ENCODE measurements around the gene HECW1.
A peak's percentile ranks its signal among the peaks of the same experiment; 100 is the strongest.

The HECW1 gene

DNA sequence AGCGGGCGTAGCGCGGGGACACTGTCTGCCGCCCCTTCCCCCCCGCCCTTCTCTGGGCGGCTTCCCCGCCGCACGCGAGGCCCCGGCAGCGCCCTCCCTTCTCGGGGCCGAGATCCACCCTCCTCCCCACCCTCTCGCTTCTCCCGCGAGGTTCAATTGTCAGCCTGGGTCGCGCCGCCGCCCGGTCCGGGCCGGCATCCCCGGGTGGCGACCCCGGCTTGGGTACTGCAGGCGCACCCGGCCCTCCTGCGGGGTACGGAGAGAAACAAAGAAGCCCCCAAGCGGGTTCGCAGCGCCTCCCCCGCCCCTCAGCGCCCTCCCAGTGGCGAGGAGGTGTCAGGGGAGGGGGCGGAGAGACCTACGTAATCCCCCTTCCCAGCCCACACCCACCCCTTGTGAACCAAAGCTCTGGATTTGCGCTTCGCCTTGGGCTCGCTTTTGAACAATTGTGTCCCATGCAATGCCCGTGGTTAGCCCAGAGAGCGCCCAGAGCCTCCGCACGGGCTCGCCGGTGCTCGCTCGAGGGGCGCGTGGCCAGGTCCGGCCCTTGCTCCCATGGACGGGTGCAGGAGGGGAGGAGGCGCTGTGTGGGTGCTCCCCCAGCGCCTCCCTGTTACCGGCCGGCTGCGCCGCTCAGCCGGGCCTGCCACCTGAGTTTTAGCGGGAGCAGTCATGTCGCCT is 634 bp downstream of the HECW1 start (continued):
- TF ChIP-seq, protein P1, sequence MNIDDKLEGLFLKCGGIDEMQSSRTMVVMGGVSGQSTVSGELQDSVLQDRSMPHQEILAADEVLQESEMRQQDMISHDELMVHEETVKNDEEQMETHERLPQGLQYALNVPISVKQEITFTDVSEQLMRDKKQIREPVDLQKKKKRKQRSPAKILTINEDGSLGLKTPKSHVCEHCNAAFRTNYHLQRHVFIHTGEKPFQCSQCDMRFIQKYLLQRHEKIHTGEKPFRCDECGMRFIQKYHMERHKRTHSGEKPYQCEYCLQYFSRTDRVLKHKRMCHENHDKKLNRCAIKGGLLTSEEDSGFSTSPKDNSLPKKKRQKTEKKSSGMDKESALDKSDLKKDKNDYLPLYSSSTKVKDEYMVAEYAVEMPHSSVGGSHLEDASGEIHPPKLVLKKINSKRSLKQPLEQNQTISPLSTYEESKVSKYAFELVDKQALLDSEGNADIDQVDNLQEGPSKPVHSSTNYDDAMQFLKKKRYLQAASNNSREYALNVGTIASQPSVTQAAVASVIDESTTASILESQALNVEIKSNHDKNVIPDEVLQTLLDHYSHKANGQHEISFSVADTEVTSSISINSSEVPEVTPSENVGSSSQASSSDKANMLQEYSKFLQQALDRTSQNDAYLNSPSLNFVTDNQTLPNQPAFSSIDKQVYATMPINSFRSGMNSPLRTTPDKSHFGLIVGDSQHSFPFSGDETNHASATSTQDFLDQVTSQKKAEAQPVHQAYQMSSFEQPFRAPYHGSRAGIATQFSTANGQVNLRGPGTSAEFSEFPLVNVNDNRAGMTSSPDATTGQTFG (tag by site-specific recombination; IDR thresholded peaks at IDR 0.05; ENCODE audit: borderline replicate concordance), result no peak
- TF ChIP-seq KLF16 (tag by site-specific recombination; IDR thresholded peaks at IDR 0.05), result peak; percentile 38; the same call in 1 of the 2 replicates
- TF ChIP-seq, protein P2, sequence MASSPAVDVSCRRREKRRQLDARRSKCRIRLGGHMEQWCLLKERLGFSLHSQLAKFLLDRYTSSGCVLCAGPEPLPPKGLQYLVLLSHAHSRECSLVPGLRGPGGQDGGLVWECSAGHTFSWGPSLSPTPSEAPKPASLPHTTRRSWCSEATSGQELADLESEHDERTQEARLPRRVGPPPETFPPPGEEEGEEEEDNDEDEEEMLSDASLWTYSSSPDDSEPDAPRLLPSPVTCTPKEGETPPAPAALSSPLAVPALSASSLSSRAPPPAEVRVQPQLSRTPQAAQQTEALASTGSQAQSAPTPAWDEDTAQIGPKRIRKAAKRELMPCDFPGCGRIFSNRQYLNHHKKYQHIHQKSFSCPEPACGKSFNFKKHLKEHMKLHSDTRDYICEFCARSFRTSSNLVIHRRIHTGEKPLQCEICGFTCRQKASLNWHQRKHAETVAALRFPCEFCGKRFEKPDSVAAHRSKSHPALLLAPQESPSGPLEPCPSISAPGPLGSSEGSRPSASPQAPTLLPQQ (tag by site-specific recombination; IDR thresholded peaks at IDR 0.05), result 0 out of 2 replicates have a peak, but pooled peaks have one; percentile 13
- TF ChIP-seq ZBTB8A (tag by site-specific recombination; IDR thresholded peaks at IDR 0.05), result peak; percentile 91
- TF ChIP-seq, protein P3, sequence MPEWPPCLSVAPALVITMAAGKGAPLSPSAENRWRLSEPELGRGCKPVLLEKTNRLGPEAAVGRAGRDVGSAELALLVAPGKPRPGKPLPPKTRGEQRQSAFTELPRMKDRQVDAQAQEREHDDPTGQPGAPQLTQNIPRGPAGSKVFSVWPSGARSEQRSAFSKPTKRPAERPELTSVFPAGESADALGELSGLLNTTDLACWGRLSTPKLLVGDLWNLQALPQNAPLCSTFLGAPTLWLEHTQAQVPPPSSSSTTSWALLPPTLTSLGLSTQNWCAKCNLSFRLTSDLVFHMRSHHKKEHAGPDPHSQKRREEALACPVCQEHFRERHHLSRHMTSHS (tag by site-specific recombination; IDR thresholded peaks at IDR 0.05), result no peak
- TF ChIP-seq, protein P4, sequence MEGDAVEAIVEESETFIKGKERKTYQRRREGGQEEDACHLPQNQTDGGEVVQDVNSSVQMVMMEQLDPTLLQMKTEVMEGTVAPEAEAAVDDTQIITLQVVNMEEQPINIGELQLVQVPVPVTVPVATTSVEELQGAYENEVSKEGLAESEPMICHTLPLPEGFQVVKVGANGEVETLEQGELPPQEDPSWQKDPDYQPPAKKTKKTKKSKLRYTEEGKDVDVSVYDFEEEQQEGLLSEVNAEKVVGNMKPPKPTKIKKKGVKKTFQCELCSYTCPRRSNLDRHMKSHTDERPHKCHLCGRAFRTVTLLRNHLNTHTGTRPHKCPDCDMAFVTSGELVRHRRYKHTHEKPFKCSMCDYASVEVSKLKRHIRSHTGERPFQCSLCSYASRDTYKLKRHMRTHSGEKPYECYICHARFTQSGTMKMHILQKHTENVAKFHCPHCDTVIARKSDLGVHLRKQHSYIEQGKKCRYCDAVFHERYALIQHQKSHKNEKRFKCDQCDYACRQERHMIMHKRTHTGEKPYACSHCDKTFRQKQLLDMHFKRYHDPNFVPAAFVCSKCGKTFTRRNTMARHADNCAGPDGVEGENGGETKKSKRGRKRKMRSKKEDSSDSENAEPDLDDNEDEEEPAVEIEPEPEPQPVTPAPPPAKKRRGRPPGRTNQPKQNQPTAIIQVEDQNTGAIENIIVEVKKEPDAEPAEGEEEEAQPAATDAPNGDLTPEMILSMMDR (tag by site-specific recombination; IDR thresholded peaks at IDR 0.05), result peak; percentile 42
- TF ChIP-seq GLIS1 (tag by site-specific recombination; IDR thresholded peaks at IDR 0.05), result peak; percentile 67
- TF ChIP-seq PRDM1 (tag by site-specific recombination; IDR thresholded peaks at IDR 0.05), result no peak
- TF ChIP-seq ZNF777 (tag by site-specific recombination; IDR thresholded peaks at IDR 0.05; ENCODE audit: borderline replicate concordance), result 0 out of 2 replicates have a peak, but pooled peaks have one; percentile 32
- TF ChIP-seq, protein P5, sequence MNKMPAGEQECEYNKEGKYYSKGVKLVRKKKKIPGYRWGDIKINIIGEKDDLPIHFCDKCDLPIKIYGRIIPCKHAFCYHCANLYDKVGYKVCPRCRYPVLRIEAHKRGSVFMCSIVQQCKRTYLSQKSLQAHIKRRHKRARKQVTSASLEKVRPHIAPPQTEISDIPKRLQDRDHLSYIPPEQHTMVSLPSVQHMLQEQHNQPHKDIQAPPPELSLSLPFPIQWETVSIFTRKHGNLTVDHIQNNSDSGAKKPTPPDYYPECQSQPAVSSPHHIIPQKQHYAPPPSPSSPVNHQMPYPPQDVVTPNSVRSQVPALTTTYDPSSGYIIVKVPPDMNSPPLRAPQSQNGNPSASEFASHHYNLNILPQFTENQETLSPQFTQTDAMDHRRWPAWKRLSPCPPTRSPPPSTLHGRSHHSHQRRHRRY (tag by site-specific recombination; IDR thresholded peaks at IDR 0.05), result no peak
- TF ChIP-seq ZNF10 (tag by site-specific recombination; IDR thresholded peaks at IDR 0.05), result no peak
- TF ChIP-seq KLF9 (tag by site-specific recombination; IDR thresholded peaks at IDR 0.05; ENCODE audit: low read depth), result peak; percentile 60
- no peak for TF ChIP-seq ZNF169 (tag by site-specific recombination; IDR thresholded peaks at IDR 0.05)
- TF ChIP-seq SP3 (tag by site-specific recombination; IDR thresholded peaks at IDR 0.05), result peak; percentile 96
- TF ChIP-seq ZNF514 (tag by site-specific recombination; IDR thresholded peaks at IDR 0.05), result no peak
- peak; percentile 68 for TF ChIP-seq ZIC2 (tag by site-specific recombination; IDR thresholded peaks at IDR 0.05)
- no peak for TF ChIP-seq ZFP3 (tag by site-specific recombination; IDR thresholded peaks at IDR 0.05; ENCODE audit: low read depth)
- peak; percentile 10; the same call in 1 of the 2 replicates for TF ChIP-seq ZNF2 (tag by site-specific recombination; IDR thresholded peaks at IDR 0.05)
- TF ChIP-seq, protein P6, sequence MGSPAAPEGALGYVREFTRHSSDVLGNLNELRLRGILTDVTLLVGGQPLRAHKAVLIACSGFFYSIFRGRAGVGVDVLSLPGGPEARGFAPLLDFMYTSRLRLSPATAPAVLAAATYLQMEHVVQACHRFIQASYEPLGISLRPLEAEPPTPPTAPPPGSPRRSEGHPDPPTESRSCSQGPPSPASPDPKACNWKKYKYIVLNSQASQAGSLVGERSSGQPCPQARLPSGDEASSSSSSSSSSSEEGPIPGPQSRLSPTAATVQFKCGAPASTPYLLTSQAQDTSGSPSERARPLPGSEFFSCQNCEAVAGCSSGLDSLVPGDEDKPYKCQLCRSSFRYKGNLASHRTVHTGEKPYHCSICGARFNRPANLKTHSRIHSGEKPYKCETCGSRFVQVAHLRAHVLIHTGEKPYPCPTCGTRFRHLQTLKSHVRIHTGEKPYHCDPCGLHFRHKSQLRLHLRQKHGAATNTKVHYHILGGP (tag by site-specific recombination; IDR thresholded peaks at IDR 0.05), result no peak
- no peak for TF ChIP-seq ZNF660 (tag by site-specific recombination; IDR thresholded peaks at IDR 0.05)
- TF ChIP-seq, protein P7, sequence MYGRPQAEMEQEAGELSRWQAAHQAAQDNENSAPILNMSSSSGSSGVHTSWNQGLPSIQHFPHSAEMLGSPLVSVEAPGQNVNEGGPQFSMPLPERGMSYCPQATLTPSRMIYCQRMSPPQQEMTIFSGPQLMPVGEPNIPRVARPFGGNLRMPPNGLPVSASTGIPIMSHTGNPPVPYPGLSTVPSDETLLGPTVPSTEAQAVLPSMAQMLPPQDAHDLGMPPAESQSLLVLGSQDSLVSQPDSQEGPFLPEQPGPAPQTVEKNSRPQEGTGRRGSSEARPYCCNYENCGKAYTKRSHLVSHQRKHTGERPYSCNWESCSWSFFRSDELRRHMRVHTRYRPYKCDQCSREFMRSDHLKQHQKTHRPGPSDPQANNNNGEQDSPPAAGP (tag by site-specific recombination; IDR thresholded peaks at IDR 0.05), result peak; percentile 14; the same call in 1 of the 2 replicates
- TF ChIP-seq ZBTB7A (tag by site-specific recombination; IDR thresholded peaks at IDR 0.05; ENCODE audit: low read depth), result 0 out of 2 replicates have a peak, but pooled peaks have one; percentile 7
- no peak for TF ChIP-seq ZNF658 (tag by site-specific recombination; IDR thresholded peaks at IDR 0.05)
- peak; percentile 42; the same call in 1 of the 2 replicates for TF ChIP-seq ZBTB20 (tag by site-specific recombination; IDR thresholded peaks at IDR 0.05)
- TF ChIP-seq, protein P8, sequence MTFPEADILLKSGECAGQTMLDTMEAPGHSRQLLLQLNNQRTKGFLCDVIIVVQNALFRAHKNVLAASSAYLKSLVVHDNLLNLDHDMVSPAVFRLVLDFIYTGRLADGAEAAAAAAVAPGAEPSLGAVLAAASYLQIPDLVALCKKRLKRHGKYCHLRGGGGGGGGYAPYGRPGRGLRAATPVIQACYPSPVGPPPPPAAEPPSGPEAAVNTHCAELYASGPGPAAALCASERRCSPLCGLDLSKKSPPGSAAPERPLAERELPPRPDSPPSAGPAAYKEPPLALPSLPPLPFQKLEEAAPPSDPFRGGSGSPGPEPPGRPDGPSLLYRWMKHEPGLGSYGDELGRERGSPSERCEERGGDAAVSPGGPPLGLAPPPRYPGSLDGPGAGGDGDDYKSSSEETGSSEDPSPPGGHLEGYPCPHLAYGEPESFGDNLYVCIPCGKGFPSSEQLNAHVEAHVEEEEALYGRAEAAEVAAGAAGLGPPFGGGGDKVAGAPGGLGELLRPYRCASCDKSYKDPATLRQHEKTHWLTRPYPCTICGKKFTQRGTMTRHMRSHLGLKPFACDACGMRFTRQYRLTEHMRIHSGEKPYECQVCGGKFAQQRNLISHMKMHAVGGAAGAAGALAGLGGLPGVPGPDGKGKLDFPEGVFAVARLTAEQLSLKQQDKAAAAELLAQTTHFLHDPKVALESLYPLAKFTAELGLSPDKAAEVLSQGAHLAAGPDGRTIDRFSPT (tag by site-specific recombination; IDR thresholded peaks at IDR 0.05), result no peak
- TF ChIP-seq GLI4 (tag by site-specific recombination; IDR thresholded peaks at IDR 0.05), result no peak
- no peak for TF ChIP-seq ZNF354C (tag by site-specific recombination; IDR thresholded peaks at IDR 0.05; ENCODE audit: borderline replicate concordance, low read depth)
